HG03439 (cell line): ENCODE results near the gene APP.
"Not testable (repeated sequence)": the region's sequence is repeated elsewhere in the genome, so short reads cannot be mapped to it uniquely, and the experiment has no call there.

Experiments
- ATAC-seq: cut with Tn5 transposase; IDR thresholded peaks from one replicate; pipeline ENCODE4 v1.9.1; 2021; ENCODE audit warnings: mild to moderate bottlenecking, moderate library complexity; ENCODE audit not compliant: unreplicated experiment

APP gene

DNA sequence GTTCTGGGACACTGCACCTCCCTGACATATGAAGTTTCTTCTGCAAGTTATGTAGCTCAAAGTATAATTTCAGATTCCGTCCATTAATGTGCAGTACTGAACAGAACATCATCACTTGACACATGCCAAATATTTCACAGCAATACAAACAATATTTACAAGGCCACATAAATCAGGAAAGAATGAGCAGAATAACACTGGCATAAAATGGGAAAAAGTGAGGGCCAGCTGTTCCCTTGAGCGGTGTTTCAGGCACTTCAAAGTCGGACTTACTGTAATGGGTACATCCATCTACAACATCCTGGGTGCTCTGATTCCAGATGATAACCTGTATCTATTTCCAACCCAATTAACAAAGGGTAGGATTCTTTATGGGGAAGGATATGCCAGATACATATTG is 217.4 kb downstream of the APP start:
- no peak for ATAC-seq

DNA sequence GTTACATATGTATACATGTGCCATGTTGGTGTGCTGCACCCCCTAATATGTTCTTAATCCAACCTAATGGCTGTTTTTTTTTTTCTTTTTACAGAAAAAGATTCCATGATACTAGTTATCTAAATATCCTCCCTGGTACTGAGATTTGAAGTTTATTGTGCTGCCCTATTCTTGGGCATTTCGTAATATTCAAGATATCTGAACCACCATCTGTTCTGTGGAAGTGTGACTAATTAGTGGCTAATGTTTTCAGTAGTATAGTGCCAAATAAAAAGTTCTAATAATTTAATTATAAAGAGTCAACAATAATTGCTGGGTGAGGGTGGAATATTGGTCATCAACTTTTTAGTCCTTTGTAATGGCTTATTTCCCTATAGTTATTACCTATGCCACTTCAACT is 218.3 kb downstream of the APP start:
- no peak for ATAC-seq

DNA sequence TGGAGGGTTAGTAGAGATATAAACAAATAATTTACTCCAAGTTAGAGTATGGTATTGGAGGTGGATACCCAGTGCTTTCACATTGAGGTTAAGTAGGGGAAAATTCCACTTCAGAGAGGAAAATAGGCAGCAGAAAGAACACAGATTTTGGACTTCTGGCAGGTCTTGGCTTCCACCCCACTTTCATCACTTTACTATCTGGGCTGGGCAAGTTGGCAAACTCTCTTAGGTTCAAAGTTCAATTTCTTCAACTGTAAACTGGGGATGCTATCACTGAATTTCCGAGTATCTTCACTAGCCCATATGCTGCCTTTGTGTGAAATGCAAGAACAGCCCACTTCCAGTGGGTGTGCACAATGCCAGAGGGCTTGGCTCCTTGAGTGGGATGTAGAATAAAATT is 220.9 kb downstream of the APP start:
- ATAC-seq, result no peak

DNA sequence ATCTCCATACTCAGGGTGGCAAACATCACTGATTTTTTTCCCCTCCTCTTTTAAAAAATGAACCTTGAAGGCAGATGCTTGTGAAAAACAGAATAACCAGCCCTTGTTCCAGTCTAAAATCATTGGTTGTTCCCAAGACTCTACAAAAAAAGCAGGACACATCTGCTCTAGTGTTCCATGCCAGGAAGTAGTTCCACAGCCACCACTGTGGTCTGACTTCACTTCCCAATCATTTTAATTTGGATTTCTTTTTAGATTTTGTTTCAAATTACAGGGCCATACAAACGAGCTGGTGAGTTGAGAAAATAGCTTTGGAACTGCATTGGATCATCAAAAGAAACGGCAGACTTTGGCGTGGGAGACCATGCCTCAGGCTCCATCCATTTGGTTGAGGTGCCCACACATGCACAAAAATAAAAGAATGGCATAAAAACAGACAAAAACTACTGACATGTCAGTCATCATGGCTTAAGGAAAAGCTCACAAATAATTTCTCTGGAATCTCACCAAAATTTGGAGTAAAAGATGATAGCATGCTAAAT is 225.8 kb downstream of the APP start:
- ATAC-seq, result no peak

DNA sequence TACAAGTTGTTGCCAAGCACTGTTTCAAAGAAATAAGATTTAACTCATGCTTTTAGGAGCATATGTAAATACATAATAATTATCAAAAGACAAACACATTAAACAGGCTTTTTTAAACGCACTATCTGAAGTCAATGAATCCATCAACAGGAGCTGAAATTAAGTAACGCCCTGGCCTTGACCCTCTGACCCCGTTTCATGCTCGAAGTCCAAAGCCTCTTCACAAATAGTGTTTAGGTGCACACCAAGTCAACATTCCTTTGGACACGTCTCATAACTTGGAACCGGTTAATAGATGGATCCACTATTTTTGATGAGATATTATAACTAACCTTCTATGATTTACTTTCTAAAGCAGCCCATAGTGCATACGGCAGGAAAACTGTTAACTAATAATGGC is 226.5 kb downstream of the APP start:
- ATAC-seq, result no peak

DNA sequence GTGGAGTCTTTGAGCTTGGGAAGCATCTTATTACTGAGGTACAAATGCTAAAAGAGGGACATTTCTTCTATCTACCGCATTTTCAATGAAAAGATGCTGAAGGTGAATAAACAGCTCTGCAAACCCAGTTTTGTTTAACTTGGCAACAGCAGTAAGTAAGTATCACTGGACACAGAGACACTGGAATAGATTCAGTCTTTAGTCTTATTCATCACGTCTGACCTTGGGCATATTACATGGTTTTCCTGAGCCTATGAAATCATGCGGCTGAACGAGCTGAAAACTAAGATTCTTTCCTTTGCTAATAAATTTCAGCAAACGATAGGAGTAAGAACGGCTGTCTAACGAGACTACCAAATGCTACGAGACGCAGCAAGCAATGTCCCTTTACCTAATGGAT is 228.4 kb downstream of the APP start:
- no peak for ATAC-seq

DNA sequence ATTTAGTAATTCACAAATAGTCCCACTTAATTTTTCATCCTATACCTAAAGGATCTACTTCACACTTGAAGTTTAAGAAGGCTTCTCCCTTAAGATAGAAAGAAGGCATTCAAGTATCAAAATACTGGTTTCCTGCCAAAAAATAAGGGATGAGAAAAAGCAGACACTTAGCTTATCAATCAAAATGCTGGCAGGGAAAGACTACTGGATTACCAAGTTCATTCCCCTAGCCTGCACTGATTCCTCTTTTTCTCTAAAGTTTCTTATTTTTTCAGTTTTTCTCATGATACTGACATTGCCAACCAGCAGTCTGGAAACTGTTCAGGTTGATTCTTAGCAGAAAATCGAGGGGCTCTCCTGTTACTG is 231.2 kb downstream of the APP start:
- no peak for ATAC-seq

DNA sequence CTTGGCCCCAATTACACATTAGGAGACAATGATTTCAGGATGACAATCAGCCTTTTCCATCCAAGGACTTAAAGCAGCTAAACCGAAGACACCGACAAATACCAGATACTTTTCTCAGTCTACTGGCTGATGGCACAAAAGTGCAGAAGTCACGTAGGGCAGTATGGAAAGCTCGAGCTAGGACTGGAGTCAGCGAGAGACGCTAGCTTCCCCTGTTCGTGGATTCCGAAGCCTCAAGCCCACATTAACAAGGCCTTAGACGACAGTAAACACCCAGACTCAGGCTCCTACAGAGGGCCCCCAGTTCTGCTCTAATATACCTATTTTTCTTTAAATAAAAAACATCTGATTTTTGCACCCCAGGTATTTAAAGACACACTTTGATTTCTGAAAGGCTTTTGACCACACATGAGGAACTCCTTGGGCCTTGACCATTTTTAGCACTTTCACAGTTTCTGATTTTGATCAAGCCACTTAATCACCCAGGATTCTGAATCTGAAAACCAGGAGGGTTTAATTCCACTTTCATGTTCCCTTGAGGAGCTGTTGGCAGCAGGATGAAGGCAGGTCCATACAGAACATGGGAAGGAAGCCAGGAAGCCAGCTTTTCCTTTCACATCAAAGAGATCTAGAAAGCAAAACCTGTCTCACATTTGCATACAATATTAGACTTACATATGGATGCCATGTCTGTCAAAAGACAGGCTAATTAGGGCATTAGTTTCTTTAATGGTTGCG is 231.7 kb downstream of the APP start:
- ATAC-seq, result no peak

DNA sequence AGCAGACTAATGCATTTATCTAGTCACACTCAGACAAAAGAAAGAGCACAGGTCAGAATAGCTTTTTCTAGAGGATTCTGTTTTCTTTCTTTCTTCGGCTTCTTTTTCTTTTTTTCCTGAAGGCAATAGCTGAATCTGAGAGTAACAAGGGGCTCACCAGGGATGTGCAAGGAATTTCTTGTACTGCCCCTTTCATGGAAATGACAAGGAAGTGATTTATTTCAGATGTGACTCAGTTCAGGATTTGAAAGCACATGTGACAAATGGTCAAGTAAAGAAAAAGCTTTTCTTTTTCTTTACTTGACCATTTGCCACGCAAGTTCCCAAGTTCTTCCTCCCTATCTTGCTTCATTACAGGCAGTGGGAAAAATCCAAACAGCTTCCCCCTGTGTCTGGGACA is 233.8 kb downstream of the APP start:
- ATAC-seq, result no peak

DNA sequence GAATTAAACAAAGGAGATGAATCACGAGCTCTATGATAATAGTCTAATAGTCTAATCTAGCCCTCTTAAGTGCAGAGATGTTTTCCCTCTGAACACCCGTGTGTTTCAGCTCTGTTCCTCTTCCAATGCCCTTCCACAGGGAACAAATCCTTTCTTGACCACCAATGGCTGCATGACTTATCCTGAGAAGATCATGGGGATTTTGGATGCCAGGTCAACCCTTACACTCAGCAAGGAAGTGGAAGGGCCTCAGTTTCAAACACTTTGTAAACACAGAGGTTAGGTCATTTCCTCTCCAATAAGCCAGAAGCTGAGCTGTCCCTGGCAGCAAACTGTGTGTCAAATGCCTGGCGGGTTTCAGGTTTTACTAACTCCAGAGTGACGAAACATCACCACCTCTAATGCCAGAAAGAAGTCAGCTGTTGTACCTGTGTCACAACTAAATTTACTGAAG is 235.8 kb downstream of the APP start:
- no peak for ATAC-seq

DNA sequence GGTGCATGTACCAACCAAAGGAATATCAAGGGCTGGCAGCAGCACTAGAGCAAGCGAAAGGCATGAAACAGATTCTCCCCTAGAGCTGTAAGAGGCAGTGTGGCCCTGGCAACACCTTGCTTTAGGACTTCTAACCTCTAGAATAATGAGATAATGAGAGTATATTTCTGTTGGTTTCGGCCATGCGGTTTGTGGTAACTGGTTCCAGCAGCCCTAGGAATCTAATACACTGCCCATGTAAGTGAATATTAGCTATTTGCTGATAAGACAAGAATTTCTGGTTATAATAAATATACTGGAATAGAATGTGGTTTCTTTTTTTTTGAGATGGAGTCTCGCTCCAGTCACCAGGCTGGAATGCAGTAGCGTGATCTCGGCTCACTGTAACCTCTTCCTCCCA is 236.4 kb downstream of the APP start:
- no peak for ATAC-seq

DNA sequence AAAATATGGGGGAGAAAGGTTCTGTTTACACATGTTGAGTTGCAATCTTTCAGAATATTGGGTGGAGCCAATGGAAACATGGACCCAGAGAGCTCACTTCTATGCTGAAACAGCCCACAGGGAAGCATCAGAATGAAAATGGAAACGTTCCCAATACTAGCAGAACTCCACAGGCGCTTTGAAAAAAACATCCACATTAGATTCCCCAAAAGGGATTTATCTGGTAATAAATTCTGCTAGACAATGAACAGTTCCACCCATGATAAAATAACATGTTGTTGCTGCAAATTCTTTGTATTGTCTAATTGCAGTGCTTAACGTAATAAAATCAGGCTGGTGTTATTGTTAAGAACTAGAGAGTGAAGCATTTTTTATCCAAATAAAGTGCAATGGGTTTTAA is 238.8 kb downstream of the APP start:
- no peak for ATAC-seq

DNA sequence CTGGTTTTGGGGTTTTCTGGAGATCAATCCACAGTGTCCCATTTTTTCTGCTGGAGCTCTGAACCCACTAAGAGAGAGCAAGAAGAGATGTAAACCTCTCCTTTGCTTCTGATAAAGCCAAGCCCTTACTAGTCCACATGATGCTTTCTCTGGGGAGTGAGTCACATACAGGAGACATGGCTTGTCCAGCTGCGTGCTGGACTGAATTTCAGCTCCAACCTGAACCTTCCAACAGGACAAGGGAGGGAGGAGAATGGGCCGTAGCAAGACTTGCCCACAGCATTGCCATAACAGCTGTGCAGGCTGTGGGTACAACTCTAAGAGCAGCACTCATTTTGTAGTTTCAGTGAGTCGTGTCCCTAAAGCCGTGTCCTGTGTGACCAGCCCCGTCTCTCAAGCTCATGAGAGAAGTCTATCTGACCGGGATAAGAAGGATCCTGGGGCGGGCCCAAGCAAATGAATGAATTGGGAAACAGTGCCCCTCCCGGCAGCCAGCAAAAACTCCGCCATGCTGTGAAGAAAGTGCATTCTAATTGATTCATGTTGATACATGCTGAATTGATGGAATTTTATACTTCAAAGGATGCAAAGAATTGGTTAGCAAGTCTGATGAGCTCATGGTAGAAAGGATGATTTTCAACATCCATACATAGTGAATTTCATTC is 240.6 kb downstream of the APP start:
- ATAC-seq, result no peak

DNA sequence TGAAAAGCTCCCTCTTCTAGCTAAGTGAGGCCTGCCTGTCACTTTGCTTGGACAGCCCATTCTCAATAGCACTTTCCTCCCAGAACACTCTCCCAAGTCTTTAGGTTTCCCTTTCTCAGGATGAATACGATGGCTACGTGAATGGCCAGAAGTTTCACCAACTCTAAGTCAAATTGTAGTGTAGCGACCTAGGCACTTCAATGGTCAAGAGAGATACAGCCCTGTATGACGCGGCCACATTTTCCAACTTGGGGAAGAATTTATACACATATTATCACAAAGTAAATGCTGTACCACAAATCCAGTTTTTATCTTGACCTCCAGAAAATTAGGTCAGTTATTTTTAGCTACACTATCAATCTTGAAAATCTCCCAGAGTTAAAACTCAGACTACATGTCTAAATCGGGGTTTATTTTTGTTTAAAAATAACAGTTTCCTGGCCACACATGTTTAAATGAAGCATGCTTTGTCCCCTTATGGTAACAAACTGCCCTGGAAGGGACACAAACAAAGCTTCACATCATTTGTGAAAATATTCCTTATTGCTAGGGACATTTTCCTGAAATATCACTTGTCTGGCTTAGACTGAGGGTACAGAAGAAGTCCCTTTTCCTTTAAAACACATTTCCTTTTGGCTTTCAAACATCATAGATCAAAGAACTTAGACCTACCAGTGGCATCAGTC is 243.2 kb downstream of the APP start:
- no peak for ATAC-seq

DNA sequence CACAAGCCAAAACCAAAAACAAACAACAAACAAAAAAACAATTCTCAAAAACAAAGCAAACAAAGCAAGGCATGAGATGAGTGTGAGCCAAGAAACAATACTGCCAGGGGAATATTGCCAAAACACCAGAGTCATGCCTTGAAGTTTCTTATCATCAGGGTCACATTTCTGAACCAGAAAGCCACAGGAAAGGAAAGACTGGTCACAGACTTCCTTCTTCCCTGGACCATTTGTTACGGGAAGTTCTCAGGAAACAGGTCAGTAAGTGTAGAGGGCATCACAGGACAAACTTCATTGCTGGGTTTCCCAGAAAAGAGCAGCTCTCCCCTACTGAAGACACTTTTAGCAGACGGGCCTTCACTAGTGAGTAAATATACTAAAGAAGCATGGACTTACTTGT is 244.6 kb downstream of the APP start:
- no peak for ATAC-seq

DNA sequence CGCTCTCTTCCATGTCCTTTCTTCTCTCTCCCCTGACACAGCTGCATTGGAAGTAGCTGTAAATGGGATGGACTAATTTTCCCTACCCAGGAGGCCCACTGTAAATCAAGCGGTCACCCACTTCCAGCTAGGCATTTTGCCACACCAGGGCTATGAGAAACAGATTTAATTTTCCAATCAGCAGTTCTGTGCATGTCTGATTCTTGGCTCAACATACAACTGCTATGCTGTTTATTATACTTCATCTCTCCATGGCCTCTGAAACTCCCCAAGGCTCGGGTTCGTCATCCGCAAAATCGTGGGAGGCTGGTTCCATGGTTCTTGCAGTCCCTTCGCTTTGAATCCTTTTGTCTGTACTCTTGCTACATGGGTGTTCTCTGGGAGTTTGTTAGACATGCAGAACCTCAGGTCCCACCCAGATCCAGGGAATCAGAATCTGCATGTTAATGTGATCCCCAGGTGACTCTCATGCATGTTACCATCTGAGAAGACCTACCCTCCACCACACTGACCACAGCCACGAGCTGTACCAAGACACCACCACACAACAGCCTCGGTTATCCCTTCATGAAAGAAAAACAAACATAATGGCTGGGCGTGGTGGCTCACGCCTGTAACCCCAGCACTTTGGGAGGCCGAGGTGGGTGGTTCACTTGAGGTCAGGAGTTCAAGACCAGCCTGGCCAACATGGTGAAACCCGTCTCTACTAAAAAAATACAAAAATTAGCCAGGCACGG is 245.3 kb downstream of the APP start:
- ATAC-seq, result no peak

DNA sequence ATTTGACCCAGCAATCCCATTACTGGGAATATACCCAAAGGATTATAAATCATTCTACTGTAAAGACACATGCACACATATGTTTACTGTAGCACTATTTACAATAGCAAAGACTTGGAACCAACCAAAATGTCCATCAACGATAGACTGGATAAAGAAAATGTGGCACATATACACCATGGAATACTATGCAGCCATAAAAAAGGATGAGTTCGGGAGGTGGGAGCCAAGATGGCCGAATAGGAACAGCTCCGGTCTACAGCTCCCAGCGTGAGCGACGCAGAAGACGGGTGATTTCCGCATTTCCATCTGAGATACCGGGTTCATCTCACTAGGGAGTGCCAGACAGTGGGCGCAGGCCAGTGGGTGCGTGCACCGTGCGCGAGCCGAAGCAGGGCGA is 252.4 kb downstream of the APP start:
- not testable (repeated sequence) for ATAC-seq

DNA sequence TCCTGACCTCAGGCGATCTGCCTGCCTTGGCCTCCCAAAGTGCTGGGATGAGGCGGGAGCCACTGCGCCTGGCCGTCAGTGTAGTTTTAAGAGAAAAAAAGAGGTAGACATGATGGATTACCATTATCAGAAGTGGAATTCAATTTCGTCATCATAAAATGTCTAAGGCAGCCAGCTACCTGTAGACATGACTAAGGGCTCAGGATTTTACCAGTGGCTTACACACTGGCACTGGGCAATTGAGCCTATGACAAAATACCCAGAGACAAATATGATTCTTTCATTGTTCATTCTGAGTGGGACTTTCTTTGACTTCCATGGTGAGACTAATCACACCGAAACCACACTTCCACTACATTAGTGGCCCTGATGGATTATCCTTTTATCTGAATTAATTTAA is 254.3 kb downstream of the APP start:
- ATAC-seq, result no peak

DNA sequence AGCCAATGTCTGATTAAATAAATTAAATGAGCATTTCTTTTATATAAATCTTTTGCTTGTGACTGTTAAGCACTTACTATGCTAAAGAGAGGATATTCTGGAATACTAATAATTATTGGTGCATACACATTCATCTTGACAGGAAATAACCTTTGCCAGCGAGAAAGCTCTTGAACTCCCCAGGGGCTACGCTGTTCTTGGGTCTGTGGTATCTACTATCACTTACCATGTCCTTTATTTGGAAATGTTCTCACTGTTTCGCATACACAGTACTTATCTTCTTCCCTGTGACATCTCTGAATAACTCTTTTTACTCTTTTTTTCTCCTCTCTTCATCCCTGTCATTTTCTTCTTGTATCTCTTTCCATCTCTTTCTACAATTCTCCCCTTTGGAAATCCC is 257.1 kb downstream of the APP start:
- ATAC-seq, result no peak

DNA sequence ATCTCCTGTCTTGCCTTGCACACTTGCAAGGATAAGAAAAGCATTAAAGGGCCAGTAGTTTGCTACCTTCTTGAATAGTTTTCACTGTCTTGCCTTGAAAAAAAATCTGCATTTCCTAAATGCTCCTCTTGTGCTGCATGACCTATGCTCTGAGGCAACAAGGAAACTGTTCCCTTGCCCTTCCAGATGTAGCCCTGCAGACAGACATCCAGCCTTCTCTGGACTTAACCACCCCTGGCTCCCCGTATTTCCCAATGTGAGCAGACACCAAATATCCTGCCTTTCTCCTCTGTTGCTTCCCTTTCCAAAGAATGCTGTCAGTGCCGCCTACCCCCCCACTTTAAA is 258.2 kb downstream of the APP start:
- no peak for ATAC-seq

DNA sequence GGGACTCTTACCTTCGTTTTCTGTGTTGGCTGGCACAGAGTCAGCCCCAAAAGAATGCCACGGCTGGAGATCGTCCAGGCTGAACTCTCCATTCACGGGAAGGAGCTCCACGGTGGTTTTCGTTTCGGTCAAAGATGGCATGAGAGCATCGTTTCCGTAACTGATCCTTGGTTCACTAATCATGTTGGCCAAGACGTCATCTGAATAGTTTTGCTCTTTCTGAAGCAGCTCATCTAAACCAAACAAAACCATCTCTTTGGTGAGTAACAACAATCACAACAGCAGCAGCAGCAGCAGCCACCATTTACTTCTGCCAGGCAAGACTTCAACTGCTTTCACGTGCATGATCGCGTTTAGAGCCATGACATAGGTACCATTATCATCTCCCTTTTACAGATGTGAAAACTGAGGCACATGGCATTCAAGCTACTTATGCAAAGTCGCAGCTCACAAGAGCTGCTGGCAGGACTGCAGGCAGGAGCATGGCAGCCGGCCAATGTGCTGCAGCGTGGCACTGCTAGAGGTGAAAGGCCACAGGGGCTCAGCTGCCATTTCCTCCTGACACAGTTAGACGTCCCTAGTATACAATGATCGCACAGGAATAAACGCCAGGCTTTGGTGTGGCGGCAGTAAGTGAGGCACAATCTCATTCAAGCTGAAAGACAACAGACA is 258.7 kb downstream of the APP start:
- ATAC-seq, result no peak
